Mononuclear cell (primary cell): ENCODE results near the gene C6orf136. TPM values are rescaled to one million over a fixed set of nuclear protein-coding genes. Genes with fewer than 3 reads are reported as not detected.

Experiments used
- total RNA-seq: library from RNA; depleted of rRNA; stranded (reverse); fragments of >200 nt; gene quantifications from one replicate; pipeline ENCODE4 v1.2.3, GENCODE V29; 2012

The C6orf136 gene
- total RNA-seq, 1 donor = 12.5 TPM

Other genes with a start within 250 kb of the C6orf136 start
- gene HLA-E, start 157.6 kb upstream of the C6orf136 start, total RNA-seq = 1,812 TPM
- 40.8 TPM for gene GNL1, start 90.6 kb upstream of the C6orf136 start, total RNA-seq
- gene PRR3, start 89.8 kb upstream of the C6orf136 start, total RNA-seq = 6.8 TPM
- gene ABCF1, start 75.7 kb upstream of the C6orf136 start, total RNA-seq = 30.5 TPM
- gene PPP1R10, start 29.9 kb upstream of the C6orf136 start, total RNA-seq = 166 TPM
- gene MRPS18B, start 29.3 kb upstream of the C6orf136 start, total RNA-seq = 31.3 TPM
- 0.94 TPM for gene ATAT1, start 20.3 kb upstream of the C6orf136 start, total RNA-seq
- gene DHX16, start 25.9 kb downstream of the C6orf136 start, total RNA-seq = 8.2 TPM
- gene PPP1R18, start 39.5 kb downstream of the C6orf136 start, total RNA-seq = 81.8 TPM
- 4.5 TPM for gene NRM, start 43.9 kb downstream of the C6orf136 start, total RNA-seq
- gene MDC1, start 70.1 kb downstream of the C6orf136 start, total RNA-seq = 6.4 TPM
- 99.5 TPM for gene TUBB, start 73.2 kb downstream of the C6orf136 start, total RNA-seq
- 68.1 TPM for gene FLOT1, start 95.6 kb downstream of the C6orf136 start, total RNA-seq
- gene IER3, start 97.4 kb downstream of the C6orf136 start, total RNA-seq = 546 TPM
- 2.5 TPM for gene DDR1, start 237.4 kb downstream of the C6orf136 start, total RNA-seq